BJ (cell line): ENCODE results near the gene DTX3L. TPM values are rescaled to one million over a fixed set of nuclear protein-coding genes. Genes with fewer than 3 reads are reported as not detected.
A peak's percentile ranks its signal among the peaks of the same experiment; 100 is the strongest.

Experiments used
- CTCF ChIA-PET: fragments of 350-600 bp; formaldehyde crosslinking; extraction: SDS; loops from one replicate; lab custom pipeline; 2021; ENCODE audit warnings: antibody characterized with exemption, inconsistent platforms; lab: Yijun Ruan, JAX
- POLR2A ChIA-PET: fragments of 300-600 bp; sonication (Branson Sonifier 250); formaldehyde crosslinking; extraction: SDS; loops from one replicate; lab custom pipeline; 2021; ENCODE audit warnings: antibody characterized with exemption; lab: Charles Lee
- DNase-seq: peaks from one replicate; pipeline ENCODE4 v3.0.0-alpha.2; 2011; ENCODE audit warnings: low read depth
- H3K27me3 ChIP-seq: 2 replicates; pipeline ENCODE4 v1.6.0; 2011; ENCODE audit warnings: low read length; ENCODE audit not compliant: control insufficient read depth, insufficient read depth
- H3K36me3 ChIP-seq: 2 replicates; pipeline ENCODE4 v1.5.1; 2011; ENCODE audit warnings: low read length; ENCODE audit not compliant: control insufficient read depth, insufficient read depth
- H3K4me3 ChIP-seq: 2 replicates; pipeline ENCODE4 v1.5.1; 2011; ENCODE audit warnings: low read depth, mild to moderate bottlenecking, control low read depth, low read length
- CTCF ChIP-seq: IDR thresholded peaks from 2 replicates; pipeline ENCODE4 v1.5.1; 2011; ENCODE audit warnings: low read depth, mild to moderate bottlenecking, control low read depth, inconsistent platforms, low read length, moderate library complexity; ENCODE audit not compliant: insufficient read depth
- polyA plus RNA-seq: library from polyadenylated mRNA; depleted of rRNA; stranded (reverse); fragments of >200 nt; gene quantifications from 2 replicates; pipeline ENCODE4 v1.2.3, GENCODE V29; 2011

Gene DTX3L
- polyA plus RNA-seq, 1 experiment: 3.5 TPM

- Histone ChIP-seq H3K27me3 (no peaks in the 10 kb centered on the region), H3K36me3 (peaks cover 4% of the 10 kb centered on the region; the same call in 1 of the 2 replicates), H3K4me3 (no peak overlapping the region)
- POLR2A ChIA-PET: interaction anchor here (0.6 kb wide), 1 partner anchor 107 kb away, joined by 3 read pairs; no protein-coding TSS in a partner anchor
- DNase-seq: no peak
- CTCF ChIA-PET: interaction anchor here (1.6 kb wide), 1 partner anchor 111 kb away, joined by 3 read pairs; no protein-coding TSS in a partner anchor
- no peak for TF ChIP-seq CTCF
Measured at GRCh38 chr3:122568755-122569154, 4.6 kb downstream of the DTX3L start.

GRCh38 chr3:122572940-122573412, 8.8 kb downstream of the DTX3L start:
- POLR2A ChIA-PET: no interaction called here
- no peak for TF ChIP-seq CTCF
- Histone ChIP-seq H3K4me3 (no peak overlapping the region), H3K36me3 (0 out of 2 replicates have a peak, but pooled peaks cover 2% of the 10 kb centered on the region), H3K27me3 (no peaks in the 10 kb centered on the region; the same call in 1 of the 2 replicates)
- no peak for DNase-seq
- CTCF ChIA-PET: interaction anchor here (2.0 kb wide), 1 partner anchor 12 kb away, joined by 5 read pairs; no protein-coding TSS in a partner anchor

GRCh38 chr3:122576174-122576940, 12.2 kb downstream of the DTX3L start:
- no peaks in the 10 kb centered on the region; the same call in 1 of the 2 replicates for H3K27me3 ChIP-seq
- ChIA-PET POLR2A (no interaction called here), CTCF (interaction anchor here (0.6 to 0.8 kb wide), 2 partner anchors 8 to 546 kb away, joined by 3 to 4 read pairs; no protein-coding TSS in a partner anchor)
- DNase-seq: no peak
- no peak for TF ChIP-seq CTCF
- H3K4me3 ChIP-seq: no peak overlapping the region
- H3K36me3 ChIP-seq: 0 out of 2 replicates have a peak, but pooled peaks cover 1% of the 10 kb centered on the region

- Histone ChIP-seq H3K27me3 (no peaks in the 10 kb centered on the region; the same call in 1 of the 2 replicates), H3K36me3 (0 out of 2 replicates have a peak, but pooled peaks cover 1% of the 10 kb centered on the region), H3K4me3 (peak within 1 kb of the TSS; percentile 41)
- DNase-seq: no peak
- TF ChIP-seq CTCF: no peak
- CTCF ChIA-PET: no interaction called here
- POLR2A ChIA-PET: no interaction called here
Measured at GRCh38 chr3:122577409-122578031, 13.4 kb downstream of the DTX3L start, which contains the start of gene PARP15. TSS of gene PARP15 (plus strand) at chr3:122577650. CDS start at chr3:122577668, 18 bp downstream.
